ENCODE measurements around the gene DIS3L2. TPM values are rescaled to one million over a fixed set of nuclear protein-coding genes. Genes with fewer than 3 reads are reported as not detected.

Gene DIS3L2
- total and polyA plus RNA-seq, 2 of the 4 experiments (the other 2 are of a cell fraction): 14.7 to 19.2 TPM

GRCh38 chr2:232076272-232076671 is 114.8 kb downstream of the DIS3L2 start:
- Histone ChIP-seq H4K5ac (ENCODE audit: low read depth, low read length) (no peak overlapping the region), H4K91ac (ENCODE audit: insufficient read depth, low read depth, low read length) (no peak overlapping the region), H3K14ac (replicated peaks; ENCODE audit: low read depth, low read length) (no peak overlapping the region), H2AFZ (replicated peaks; ENCODE audit: low read length, poor library complexity) (no peak overlapping the region), H2AK5ac (ENCODE audit: low read depth, low read length) (no peak overlapping the region), H3K27ac (ENCODE audit: insufficient read depth, low read length) (no peak overlapping the region), H3K4me3 (ENCODE audit: insufficient read depth, low read depth, low read length) (no peak overlapping the region), H3K36me3 (ENCODE audit: control insufficient read depth, insufficient read depth, low read length) (no peaks in the 10 kb centered on the region), H4K8ac (ENCODE audit: low read depth in 2 of 2, low read length in 2 of 2) (no peak overlapping the region), H2AK9ac (replicated peaks; ENCODE audit: low read depth, low read length, poor library complexity) (no peak overlapping the region), H3K9me1 (ENCODE audit: insufficient read depth, low read length) (no peaks in the 10 kb centered on the region; the same call in 1 of the 2 replicates), H3K4me1 (ENCODE audit: control insufficient read depth, insufficient read depth, low read length) (peaks cover 5% of the 10 kb centered on the region), H3K27me3 (ENCODE audit: control insufficient read depth, insufficient read depth, low read length) (no peaks in the 10 kb centered on the region), H4K20me1 (ENCODE audit: insufficient read depth, low read length) (peaks cover 4% of the 10 kb centered on the region; the same call in 1 of the 2 replicates), H2BK15ac (ENCODE audit: low read depth, low read length) (no peak overlapping the region), H3K56ac (ENCODE audit: extremely low read depth, insufficient read depth, low read length) (no peak overlapping the region), H2BK20ac (ENCODE audit: low read depth, low read length) (no peak overlapping the region), H3K9me3 (ENCODE audit: control insufficient read depth, insufficient read depth, low read length) (no peaks in the 10 kb centered on the region), H2BK5ac (ENCODE audit: low read depth, low read length, poor library complexity, severe bottlenecking) (no peak overlapping the region), H3K23ac (ENCODE audit: low read depth, low read length) (no peak overlapping the region), H3K79me1 (ENCODE audit: low read depth in 1 of 2, low read length in 2 of 2) (peaks cover 21 to 24% of the 10 kb centered on the region in 2 experiments; a peak in 3 of 4 replicates), H3K4me2 (ENCODE audit: low read depth, low read length) (no peak overlapping the region), H3K4ac (ENCODE audit: low read depth, low read length) (no peak overlapping the region), H3K9ac (ENCODE audit: low read depth, low read length) (no peak overlapping the region), H3K18ac (ENCODE audit: low read depth, low read length) (no peak overlapping the region), H2BK120ac (ENCODE audit: low read depth, low read length) (no peak overlapping the region)
- DNase-seq (no peak), ATAC-seq (ENCODE audit: low read depth) (no peak)
- CTCF ChIA-PET: interaction anchor here (0.8 kb wide), 1 partner anchor 24 kb away, joined by 3 read pairs; no protein-coding TSS in a partner anchor
- intact Hi-C loops (cut with micrococcal nuclease) (no loop called here), in situ Hi-C loops (cut with MboI; ENCODE audit: low sequenced_read_pairs) (no loop called here), dilution Hi-C loops (cut with HindIII; ENCODE audit: low sequenced_read_pairs, unreplicated experiment) (no loop called here)
- BruUV-seq (replicated peaks): no TSS peak
- WGBS, 2 experiments (ENCODE audit: extremely low coverage in 2 of 2, insufficient read length in 1 of 2): no CpG with 5 or more reads among the region's 1 CpG
- POLR2A ChIA-PET (ENCODE audit: unreplicated experiment): no interaction called here
- TF ChIP-seq MAZ (IDR thresholded peaks at IDR 0.05; ENCODE audit: borderline replicate concordance, low read depth, low read length) (no peak), RCOR1 (IDR thresholded peaks at IDR 0.05; ENCODE audit: insufficient replicate concordance, low read length) (no peak), BHLHE40 (IDR thresholded peaks at IDR 0.05; ENCODE audit: low read depth, low read length) (no peak), RAD21 (IDR thresholded peaks at IDR 0.05; ENCODE audit: low read length) (no peak), NFE2L2 (IDR thresholded peaks at IDR 0.05; ENCODE audit: low read depth, low read length) (no peak), CHD1 (IDR thresholded peaks at IDR 0.05; ENCODE audit: low read depth, low read length) (no peak), USF2 (IDR thresholded peaks at IDR 0.05; ENCODE audit: low read depth, low read length) (no peak), CEBPB (IDR thresholded peaks at IDR 0.05; ENCODE audit: low read depth, low read length) (no peak)
